GM10847 (cell line): ENCODE data around the gene TMEM212.

Experiments used
- POLR2A ChIP-seq: IDR thresholded peaks from 2 replicates; pipeline ENCODE4 v1.6.1; 2011; ENCODE audit not compliant: insufficient read length; ENCODE audit errors: extremely low read depth

Gene TMEM212

GRCh38 chr3:171880101-171880870, 37.1 kb downstream of the TMEM212 start:
- no peak for TF ChIP-seq POLR2A

GRCh38 chr3:171881251-171881650, 38.1 kb downstream of the TMEM212 start:
- no peak for TF ChIP-seq POLR2A

- no peak for TF ChIP-seq POLR2A
Measured at GRCh38 chr3:171883257-171883892, 40.2 kb downstream of the TMEM212 start.

- TF ChIP-seq POLR2A = no peak
Measured at GRCh38 chr3:171883893-171884279, 40.7 kb downstream of the TMEM212 start.

GRCh38 chr3:171888466-171888865, 45.3 kb downstream of the TMEM212 start:
- no peak for TF ChIP-seq POLR2A

- no peak for TF ChIP-seq POLR2A
Measured at GRCh38 chr3:171890398-171890797, 47.2 kb downstream of the TMEM212 start.

GRCh38 chr3:171892457-171892856, 49.3 kb downstream of the TMEM212 start:
- TF ChIP-seq POLR2A = no peak

- no peak for TF ChIP-seq POLR2A
Measured at GRCh38 chr3:171895291-171895690, 52.1 kb downstream of the TMEM212 start.

GRCh38 chr3:171895900-171896299, 52.8 kb downstream of the TMEM212 start:
- no peak for TF ChIP-seq POLR2A

GRCh38 chr3:171896316-171896715, 53.2 kb downstream of the TMEM212 start:
- no peak for TF ChIP-seq POLR2A

- no peak for TF ChIP-seq POLR2A
Measured at GRCh38 chr3:171898192-171898591, 55.0 kb downstream of the TMEM212 start.

- no peak for TF ChIP-seq POLR2A
Measured at GRCh38 chr3:171900446-171900845, 57.3 kb downstream of the TMEM212 start.

- no peak for TF ChIP-seq POLR2A
Measured at GRCh38 chr3:171901615-171902312, 58.6 kb downstream of the TMEM212 start.

GRCh38 chr3:171904829-171905228, 61.7 kb downstream of the TMEM212 start:
- no peak for TF ChIP-seq POLR2A

GRCh38 chr3:171906951-171907676, 64.0 kb downstream of the TMEM212 start:
- TF ChIP-seq POLR2A = no peak

GRCh38 chr3:171907761-171908160, 64.6 kb downstream of the TMEM212 start:
- TF ChIP-seq POLR2A = no peak

GRCh38 chr3:171908731-171909130, 65.6 kb downstream of the TMEM212 start:
- no peak for TF ChIP-seq POLR2A
